HEK293 (cell line): Measurements from ENCODE around the gene NSFL1C.

Experiments
- CTCF ChIA-PET: fragments of 350-600 bp; formaldehyde crosslinking; extraction: SDS; loops from one replicate; lab custom pipeline; 2021; ENCODE audit warnings: antibody characterized with exemption; lab: Yijun Ruan, JAX
- POLR2A ChIA-PET: fragments of 300-600 bp; formaldehyde crosslinking; extraction: SDS; loops from one replicate; lab custom pipeline; 2020; ENCODE audit warnings: antibody characterized with exemption, inconsistent platforms; lab: Yijun Ruan, JAX
- H3K27ac ChIP-seq: fragments of 200-500 bp; sonication (Bioruptor generic); 2 replicates; pipeline ENCODE4 v1.5.1; 2014; ENCODE audit warnings: low read depth, low read length, control low read depth, inconsistent platforms; ENCODE audit errors: extremely low read depth
- H3K36me3 ChIP-seq, 2 experiments: fragments of 200-500 bp in 1 of 2; sonication (Bioruptor generic) in 1 of 2; 1 replicate in 1 of 2; 2 replicates in 1 of 2; pipeline ENCODE4 v1.5.1; 2014 to 2017; ENCODE audit warnings: inconsistent platforms in 2 of 2, low read length in 2 of 2; ENCODE audit not compliant: control insufficient read depth in 2 of 2, insufficient read depth in 1 of 2
- H3K4me1 ChIP-seq: fragments of 200-500 bp; sonication (Bioruptor generic); 2 replicates; pipeline ENCODE4 v1.5.1; 2014; ENCODE audit warnings: mild to moderate bottlenecking, low read length, inconsistent platforms; ENCODE audit not compliant: control insufficient read depth, insufficient read depth
- H3K4me3 ChIP-seq: 2 replicates; pipeline ENCODE4 v1.5.1; 2011; ENCODE audit warnings: low read depth, mild to moderate bottlenecking, control low read depth, low read length, moderate library complexity
- H3K9me3 ChIP-seq: fragments of 200-500 bp; sonication (Bioruptor generic); 2 replicates; pipeline ENCODE4 v1.5.1; 2014; ENCODE audit warnings: low read depth, low read length, inconsistent platforms; ENCODE audit not compliant: control insufficient read depth, insufficient read depth
- KLF9 ChIP-seq: fragments of 450-650 bp; formaldehyde crosslinking; IDR thresholded peaks from 2 replicates; pipeline ENCODE4 v1.5.1; 2016; ENCODE audit warnings: missing biosample characterization, missing genetic modification characterization, low read depth
- MZF1 ChIP-seq: fragments of 450-650 bp; formaldehyde crosslinking; IDR thresholded peaks from 2 replicates; pipeline ENCODE4 v1.5.1; 2017; ENCODE audit warnings: missing biosample characterization, missing genetic modification characterization, borderline replicate concordance
- RBAK ChIP-seq: fragments of 450-650 bp; formaldehyde crosslinking; IDR thresholded peaks from 2 replicates; pipeline ENCODE4 v1.5.1; 2016; ENCODE audit warnings: missing biosample characterization, missing genetic modification characterization
- SALL2 ChIP-seq: fragments of 450-650 bp; formaldehyde crosslinking; IDR thresholded peaks from 2 replicates; pipeline ENCODE4 v1.5.0; 2017; ENCODE audit warnings: missing biosample characterization, mild to moderate bottlenecking, missing genetic modification characterization, borderline replicate concordance
- SCRT2 ChIP-seq: fragments of 450-650 bp; formaldehyde crosslinking; IDR thresholded peaks from 2 replicates; pipeline ENCODE4 v1.5.1; 2016; ENCODE audit warnings: missing biosample characterization, missing genetic modification characterization
- SP2 ChIP-seq: fragments of 450-650 bp; formaldehyde crosslinking; IDR thresholded peaks from 2 replicates; pipeline ENCODE4 v1.5.1; 2016; ENCODE audit warnings: missing biosample characterization, missing genetic modification characterization
- ZNF10 ChIP-seq: fragments of 450-650 bp; formaldehyde crosslinking; IDR thresholded peaks from 2 replicates; pipeline ENCODE4 v1.5.1; 2017; ENCODE audit warnings: missing biosample characterization, missing genetic modification characterization
- ZNF121 ChIP-seq: fragments of 450-650 bp; formaldehyde crosslinking; IDR thresholded peaks from 2 replicates; pipeline ENCODE4 v1.5.1; 2016; ENCODE audit warnings: missing biosample characterization, missing genetic modification characterization
- ZNF24 ChIP-seq: fragments of 450-650 bp; formaldehyde crosslinking; IDR thresholded peaks from 2 replicates; pipeline ENCODE4 v1.5.1; 2016; ENCODE audit warnings: missing biosample characterization, missing genetic modification characterization
- ZNF292 ChIP-seq: fragments of 450-650 bp; formaldehyde crosslinking; IDR thresholded peaks from 2 replicates; pipeline ENCODE4 v1.5.1; 2016; ENCODE audit warnings: low read depth, missing biosample characterization, missing genetic modification characterization, borderline replicate concordance
- ZNF335 ChIP-seq: fragments of 450-650 bp; formaldehyde crosslinking; conservative IDR thresholded peaks from 2 replicates; pipeline ENCODE4 v1.5.1; 2016; ENCODE audit warnings: missing biosample characterization, missing genetic modification characterization
- ZNF624 ChIP-seq: fragments of 450-650 bp; formaldehyde crosslinking; IDR thresholded peaks from 2 replicates; pipeline ENCODE4 v1.5.1; 2017; ENCODE audit warnings: missing biosample characterization, missing genetic modification characterization
- ZNF76 ChIP-seq: fragments of 450-650 bp; formaldehyde crosslinking; IDR thresholded peaks from 2 replicates; pipeline ENCODE4; 2016; ENCODE audit warnings: low read depth, missing biosample characterization, missing genetic modification characterization, borderline replicate concordance
- ZNF776 ChIP-seq: fragments of 450-650 bp; formaldehyde crosslinking; IDR thresholded peaks from 2 replicates; pipeline ENCODE4 v1.5.0; 2017; ENCODE audit warnings: missing biosample characterization, missing genetic modification characterization, borderline replicate concordance
- TF ChIP-seq, protein P1 (sequence below): fragments of 450-650 bp; formaldehyde crosslinking; IDR thresholded peaks from 2 replicates; pipeline ENCODE4 v1.5.1; 2016; ENCODE audit warnings: missing biosample characterization, missing genetic modification characterization, borderline replicate concordance
- TF ChIP-seq, protein P2 (sequence below): fragments of 450-650 bp; formaldehyde crosslinking; IDR thresholded peaks from 2 replicates; pipeline ENCODE4 v1.5.0; 2017; ENCODE audit warnings: missing biosample characterization, missing genetic modification characterization, borderline replicate concordance
- TF ChIP-seq, protein P3 (sequence below): fragments of 450-650 bp; formaldehyde crosslinking; IDR thresholded peaks from 2 replicates; pipeline ENCODE4 v1.5.1; 2016; ENCODE audit warnings: missing biosample characterization, missing genetic modification characterization

The NSFL1C gene

DNA sequence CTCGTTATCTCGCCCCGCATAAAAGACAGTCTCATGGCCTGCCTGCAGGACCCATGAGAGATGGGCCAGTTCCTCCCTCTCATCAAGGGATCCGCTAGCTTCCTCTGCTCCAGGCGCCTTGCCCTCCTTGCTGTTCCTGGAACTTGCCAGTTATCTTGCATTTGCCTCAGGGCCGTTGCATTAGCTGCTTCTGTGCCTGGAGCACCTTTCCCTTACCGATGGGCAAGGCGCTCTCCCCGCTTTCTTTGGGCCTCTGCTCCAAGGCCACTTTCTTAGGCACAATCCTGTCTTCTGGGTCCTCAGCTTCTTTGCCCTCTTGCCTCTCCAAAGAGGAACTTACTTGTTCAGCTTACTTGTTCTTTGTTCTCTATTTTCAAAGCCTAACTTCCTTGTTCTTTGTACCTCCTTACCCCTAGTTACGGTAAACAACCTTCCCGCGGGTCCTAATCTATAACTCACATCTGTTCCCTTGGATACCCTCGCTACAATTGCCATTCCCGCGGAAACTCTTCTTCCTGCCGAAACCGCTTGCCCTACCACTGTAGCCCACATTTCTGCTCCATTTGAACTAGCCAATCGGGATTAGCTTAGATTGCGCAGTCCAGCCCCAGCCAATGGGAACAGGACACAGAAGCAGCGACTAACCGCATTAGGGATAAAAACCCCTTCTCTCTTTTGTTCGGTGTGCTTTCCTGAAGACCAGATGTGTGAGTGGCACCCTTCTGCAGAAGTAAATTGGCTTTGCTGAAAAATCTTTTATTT lies 887 bp upstream of the NSFL1C start:
- H3K36me3 ChIP-seq: peaks cover 10 to 29% of the 10 kb centered on the region in 2 experiments
- ChIA-PET POLR2A (interaction anchor here (0.6 to 1.0 kb wide), 2 partner anchors 154 to 201 kb away, joined by 3 read pairs; partner anchors contain the start of gene SNPH), CTCF (interaction anchor here (0.6 to 5.0 kb wide), 24 partner anchors 9 to 310 kb away, joined by 3 to 60 read pairs (median 5); no protein-coding TSS in a partner anchor)
- H3K9me3 ChIP-seq: no peaks in the 10 kb centered on the region
- H3K4me3 ChIP-seq: no peak overlapping the region
- TF ChIP-seq, protein P1, sequence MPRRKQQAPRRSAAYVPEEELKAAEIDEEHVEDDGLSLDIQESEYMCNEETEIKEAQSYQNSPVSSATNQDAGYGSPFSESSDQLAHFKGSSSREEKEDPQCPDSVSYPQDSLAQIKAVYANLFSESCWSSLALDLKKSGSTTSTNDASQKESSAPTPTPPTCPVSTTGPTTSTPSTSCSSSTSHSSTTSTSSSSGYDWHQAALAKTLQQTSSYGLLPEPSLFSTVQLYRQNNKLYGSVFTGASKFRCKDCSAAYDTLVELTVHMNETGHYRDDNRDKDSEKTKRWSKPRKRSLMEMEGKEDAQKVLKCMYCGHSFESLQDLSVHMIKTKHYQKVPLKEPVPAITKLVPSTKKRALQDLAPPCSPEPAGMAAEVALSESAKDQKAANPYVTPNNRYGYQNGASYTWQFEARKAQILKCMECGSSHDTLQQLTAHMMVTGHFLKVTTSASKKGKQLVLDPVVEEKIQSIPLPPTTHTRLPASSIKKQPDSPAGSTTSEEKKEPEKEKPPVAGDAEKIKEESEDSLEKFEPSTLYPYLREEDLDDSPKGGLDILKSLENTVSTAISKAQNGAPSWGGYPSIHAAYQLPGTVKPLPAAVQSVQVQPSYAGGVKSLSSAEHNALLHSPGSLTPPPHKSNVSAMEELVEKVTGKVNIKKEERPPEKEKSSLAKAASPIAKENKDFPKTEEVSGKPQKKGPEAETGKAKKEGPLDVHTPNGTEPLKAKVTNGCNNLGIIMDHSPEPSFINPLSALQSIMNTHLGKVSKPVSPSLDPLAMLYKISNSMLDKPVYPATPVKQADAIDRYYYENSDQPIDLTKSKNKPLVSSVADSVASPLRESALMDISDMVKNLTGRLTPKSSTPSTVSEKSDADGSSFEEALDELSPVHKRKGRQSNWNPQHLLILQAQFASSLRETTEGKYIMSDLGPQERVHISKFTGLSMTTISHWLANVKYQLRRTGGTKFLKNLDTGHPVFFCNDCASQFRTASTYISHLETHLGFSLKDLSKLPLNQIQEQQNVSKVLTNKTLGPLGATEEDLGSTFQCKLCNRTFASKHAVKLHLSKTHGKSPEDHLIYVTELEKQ (tag by site-specific recombination): no peak
- TF ChIP-seq ZNF335 (tag by site-specific recombination): peak; percentile 69; the same call in 1 of the 2 replicates
- no peak overlapping the region for H3K27ac ChIP-seq
- peaks cover 8% of the 10 kb centered on the region for H3K4me1 ChIP-seq

DNA sequence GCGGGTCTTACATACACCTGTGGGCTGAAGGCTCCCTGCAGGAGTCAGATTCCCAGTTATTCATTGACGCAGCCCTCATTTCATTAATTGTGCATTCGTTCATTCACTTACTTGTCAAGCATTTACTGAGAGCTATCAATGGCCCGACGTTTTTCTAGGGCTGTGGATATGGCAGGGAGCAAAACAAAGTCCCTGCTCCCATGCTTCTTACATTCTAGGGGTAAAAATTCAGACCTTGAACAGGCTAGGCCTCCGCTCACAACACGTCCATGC lies 369 bp upstream of the NSFL1C start:
- H3K9me3 ChIP-seq: no peaks in the 10 kb centered on the region
- peak; percentile 50; the same call in 1 of the 2 replicates for TF ChIP-seq SCRT2
- no peak for TF ChIP-seq ZNF624 (tag by site-specific recombination)
- TF ChIP-seq, all 188 proteins: peak for 1
- peaks cover 8% of the 10 kb centered on the region for H3K4me1 ChIP-seq
- CTCF ChIA-PET: interaction anchor here (0.7 to 5.0 kb wide), 22 partner anchors 9 to 310 kb away, joined by 3 to 60 read pairs (median 4); no protein-coding TSS in a partner anchor
- POLR2A ChIA-PET: interaction anchor here (0.6 to 1.0 kb wide), 2 partner anchors 154 to 201 kb away, joined by 3 read pairs; partner anchors contain the start of gene SNPH
- no peak overlapping the region for H3K4me3 ChIP-seq
- no peak overlapping the region for H3K27ac ChIP-seq
- H3K36me3 ChIP-seq: peaks cover 12 to 32% of the 10 kb centered on the region in 2 experiments

DNA sequence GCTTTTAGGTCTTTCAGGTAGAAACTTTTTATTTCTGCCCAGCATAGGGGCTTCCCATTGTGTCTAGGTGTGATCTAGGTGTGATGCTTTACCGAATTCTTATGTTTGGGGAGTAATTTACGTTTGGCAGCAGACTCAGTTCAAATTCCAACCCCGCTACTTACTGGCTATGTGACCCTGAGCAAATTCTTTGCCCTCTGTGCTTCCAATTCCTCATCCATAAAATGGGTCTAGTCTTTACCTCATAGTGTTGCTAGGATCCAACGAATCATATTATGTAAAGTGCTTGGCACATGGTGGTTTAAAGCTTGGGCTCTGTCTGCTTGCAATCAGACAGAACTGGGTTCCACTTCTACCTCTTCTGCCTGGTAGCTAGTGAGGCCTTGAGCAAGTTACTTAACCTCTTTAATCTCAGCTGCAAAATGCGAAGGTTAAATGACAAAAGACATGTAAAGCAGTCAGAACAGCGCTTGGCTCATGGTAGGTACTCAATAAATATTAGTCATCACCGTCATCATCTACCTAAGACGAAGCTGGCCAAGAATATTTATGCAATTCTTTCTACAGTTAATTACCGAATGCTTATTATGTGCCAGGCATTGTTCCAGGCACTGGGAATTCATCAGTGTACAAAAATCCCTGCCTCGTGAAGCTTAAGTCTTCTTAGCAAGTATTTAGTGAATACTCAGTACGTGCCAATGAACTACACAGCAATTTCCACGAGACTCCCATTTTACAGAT lies 1.0 kb downstream of the NSFL1C start:
- H3K4me1 ChIP-seq: peaks cover 8% of the 10 kb centered on the region
- H3K36me3 ChIP-seq: peaks cover 18 to 46% of the 10 kb centered on the region in 2 experiments
- CTCF ChIA-PET: interaction anchor here (0.6 to 5.0 kb wide), 13 partner anchors 11 to 707 kb away, joined by 3 to 60 read pairs (median 3); no protein-coding TSS in a partner anchor
- H3K4me3 ChIP-seq: peak overlapping the region; percentile 87
- H3K9me3 ChIP-seq: no peaks in the 10 kb centered on the region
- TF ChIP-seq SALL2 (tag by site-specific recombination) (no peak), KLF9 (no peak), ZNF10 (tag by site-specific recombination) (no peak), ZNF292 (no peak), ZNF76 (tag by site-specific recombination) (no peak), RBAK (no peak), MZF1 (tag by site-specific recombination) (no peak), ZNF121 (no peak), SP2 (tag by site-specific recombination) (no peak), ZNF24 (tag by site-specific recombination) (no peak), ZNF776 (tag by site-specific recombination) (no peak)
- TF ChIP-seq, protein P2, sequence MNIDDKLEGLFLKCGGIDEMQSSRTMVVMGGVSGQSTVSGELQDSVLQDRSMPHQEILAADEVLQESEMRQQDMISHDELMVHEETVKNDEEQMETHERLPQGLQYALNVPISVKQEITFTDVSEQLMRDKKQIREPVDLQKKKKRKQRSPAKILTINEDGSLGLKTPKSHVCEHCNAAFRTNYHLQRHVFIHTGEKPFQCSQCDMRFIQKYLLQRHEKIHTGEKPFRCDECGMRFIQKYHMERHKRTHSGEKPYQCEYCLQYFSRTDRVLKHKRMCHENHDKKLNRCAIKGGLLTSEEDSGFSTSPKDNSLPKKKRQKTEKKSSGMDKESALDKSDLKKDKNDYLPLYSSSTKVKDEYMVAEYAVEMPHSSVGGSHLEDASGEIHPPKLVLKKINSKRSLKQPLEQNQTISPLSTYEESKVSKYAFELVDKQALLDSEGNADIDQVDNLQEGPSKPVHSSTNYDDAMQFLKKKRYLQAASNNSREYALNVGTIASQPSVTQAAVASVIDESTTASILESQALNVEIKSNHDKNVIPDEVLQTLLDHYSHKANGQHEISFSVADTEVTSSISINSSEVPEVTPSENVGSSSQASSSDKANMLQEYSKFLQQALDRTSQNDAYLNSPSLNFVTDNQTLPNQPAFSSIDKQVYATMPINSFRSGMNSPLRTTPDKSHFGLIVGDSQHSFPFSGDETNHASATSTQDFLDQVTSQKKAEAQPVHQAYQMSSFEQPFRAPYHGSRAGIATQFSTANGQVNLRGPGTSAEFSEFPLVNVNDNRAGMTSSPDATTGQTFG: no peak
- TF ChIP-seq, protein P3, sequence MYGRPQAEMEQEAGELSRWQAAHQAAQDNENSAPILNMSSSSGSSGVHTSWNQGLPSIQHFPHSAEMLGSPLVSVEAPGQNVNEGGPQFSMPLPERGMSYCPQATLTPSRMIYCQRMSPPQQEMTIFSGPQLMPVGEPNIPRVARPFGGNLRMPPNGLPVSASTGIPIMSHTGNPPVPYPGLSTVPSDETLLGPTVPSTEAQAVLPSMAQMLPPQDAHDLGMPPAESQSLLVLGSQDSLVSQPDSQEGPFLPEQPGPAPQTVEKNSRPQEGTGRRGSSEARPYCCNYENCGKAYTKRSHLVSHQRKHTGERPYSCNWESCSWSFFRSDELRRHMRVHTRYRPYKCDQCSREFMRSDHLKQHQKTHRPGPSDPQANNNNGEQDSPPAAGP (tag by site-specific recombination): no peak
- H3K27ac ChIP-seq: peak overlapping the region; percentile 89; the same call in 1 of the 2 replicates
- POLR2A ChIA-PET: interaction anchor here (1.1 kb wide), 1 partner anchor 11 kb away, joined by 4 read pairs; no protein-coding TSS in a partner anchor
